PC-3 (cell line): ENCODE results near the gene KMT5C. TPM values are rescaled to one million over a fixed set of nuclear protein-coding genes. Genes with fewer than 3 reads are reported as not detected.

ENCODE experiments used
- ATAC-seq: fragments of 200-7000 bp; cut with Tn5 transposase; 2 replicates; pipeline ENCODE4 v1.9.1; 2020; ENCODE audit warnings: mild to moderate bottlenecking, moderate library complexity
- BruUV-seq: library from RNA; stranded (reverse); fragments of 400-500 nt; replicated peaks from 2 replicates; lab custom pipeline; 2021; lab: Mats Ljungman, UMichigan
- CTCF ChIA-PET: fragments of 300-600 bp; sonication (Branson Sonifier 250); formaldehyde crosslinking; loops from one replicate; lab custom pipeline; 2022; ENCODE audit warnings: antibody characterized with exemption; lab: Charles Lee
- POLR2A ChIA-PET: fragments of 300-600 bp; sonication (Branson Sonifier 250); formaldehyde crosslinking; loops from one replicate; lab custom pipeline; 2022; ENCODE audit warnings: antibody characterized with exemption; ENCODE audit not compliant: unreplicated experiment; lab: Charles Lee
- DNase-seq: peaks from one replicate; pipeline ENCODE4 v3.0.0-alpha.2; 2015
- H2AFZ ChIP-seq: fragments of 300-600 bp; sonication (generic); 2 replicates; pipeline ENCODE4 v1.6.0; 2016; ENCODE audit warnings: antibody characterized with exemption, low read length
- H3F3A ChIP-seq: fragments of 300-600 bp; sonication (generic); one replicate; pipeline ENCODE4 v1.6.0; 2017; ENCODE audit warnings: antibody characterized with exemption, low read length, control low read depth, mild to moderate bottlenecking; ENCODE audit not compliant: unreplicated experiment
- H3K27ac ChIP-seq: fragments of 300-600 bp; sonication (generic); 2 replicates; pipeline ENCODE4 v1.5.1; 2016; ENCODE audit warnings: mild to moderate bottlenecking, low read length
- H3K27me3 ChIP-seq: fragments of 300-600 bp; sonication (generic); 2 replicates; pipeline ENCODE4 v1.6.1; 2016; ENCODE audit warnings: low read length, mixed read lengths
- H3K36me3 ChIP-seq: fragments of 300-600 bp; sonication (generic); 2 replicates; pipeline ENCODE4 v1.6.1; 2016; ENCODE audit warnings: low read depth, mixed run types, low read length, mixed read lengths
- H3K4me1 ChIP-seq: fragments of 300-600 bp; sonication (generic); 2 replicates; pipeline ENCODE4 v1.5.1; 2016; ENCODE audit warnings: low read length; ENCODE audit not compliant: insufficient read depth
- H3K4me2 ChIP-seq: fragments of 300-600 bp; sonication (generic); 2 replicates; pipeline ENCODE4 v1.6.0; 2016; ENCODE audit warnings: low read length
- H3K4me3 ChIP-seq: fragments of 300-600 bp; sonication (generic); 2 replicates; pipeline ENCODE4 v1.5.1; 2016; ENCODE audit warnings: mild to moderate bottlenecking, low read length, mixed read lengths
- H3K79me2 ChIP-seq: fragments of 300-600 bp; sonication (generic); 2 replicates; pipeline ENCODE4 v1.6.1; 2017; ENCODE audit warnings: low read length, mixed read lengths
- H3K9ac ChIP-seq: fragments of 300-600 bp; sonication (generic); 2 replicates; pipeline ENCODE4 v1.6.0; 2016; ENCODE audit warnings: mild to moderate bottlenecking, low read length
- H3K9me2 ChIP-seq: fragments of 300-600 bp; sonication (generic); replicated peaks from 2 replicates; pipeline ENCODE4 v1.6.1; 2016; ENCODE audit warnings: mixed run types, low read length, mixed read lengths
- H3K9me3 ChIP-seq: fragments of 300-600 bp; sonication (generic); 2 replicates; pipeline ENCODE4 v1.6.1; 2016; ENCODE audit warnings: low read length, mixed read lengths
- H4K20me1 ChIP-seq: fragments of 300-600 bp; sonication (generic); 2 replicates; pipeline ENCODE4 v1.6.1; 2016; ENCODE audit warnings: low read length, mixed read lengths
- CTCF ChIP-seq: fragments of 300-600 bp; sonication (generic); conservative IDR thresholded peaks from 2 replicates; pipeline ENCODE4 v1.5.1; 2017; ENCODE audit warnings: antibody characterized with exemption, low read depth, mild to moderate bottlenecking, low read length
- EZH2 ChIP-seq: fragments of 300-600 bp; sonication (generic); IDR thresholded peaks from one replicate; pipeline ENCODE4 v1.6.1; 2017; ENCODE audit warnings: antibody characterized with exemption, mild to moderate bottlenecking, low read length; ENCODE audit not compliant: unreplicated experiment
- EZH2phosphoT487 ChIP-seq: fragments of 300-600 bp; sonication (generic); IDR thresholded peaks from 2 replicates; pipeline ENCODE4 v1.6.1; 2018; ENCODE audit warnings: mild to moderate bottlenecking, antibody characterized with exemption, low read length, borderline replicate concordance
- intact Hi-C: fragments of 100-400 bp; cut with micrococcal nuclease; formaldehyde crosslinking; loops from 2 replicates; pipeline ENCODE4 v1.9.0; 2023
- total RNA-seq: library from RNA; depleted of rRNA; stranded (reverse); fragments of >200 nt; gene quantifications from 2 replicates; pipeline ENCODE4 v1.2.3, GENCODE V29; 2014

KMT5C gene
- total RNA-seq, 1 experiment from 2014 or later: 21.9 TPM

GRCh38 chr19:55333870-55334269 is 5.8 kb upstream of the KMT5C start:
- Histone ChIP-seq H3K27me3 (no peaks in the 10 kb centered on the region), H3K9me2 (no peaks in the 10 kb centered on the region), H2AFZ (no peak overlapping the region), H3F3A (no peaks in the 10 kb centered on the region), H3K27ac (no peak overlapping the region), H3K4me1 (peaks cover 8% of the 10 kb centered on the region), H3K9ac (no peak overlapping the region), H3K9me3 (no peaks in the 10 kb centered on the region), H3K4me2 (no peak overlapping the region), H3K4me3 (no peak overlapping the region), H3K36me3 (no peaks in the 10 kb centered on the region), H4K20me1 (no peaks in the 10 kb centered on the region), H3K79me2 (no peaks in the 10 kb centered on the region)
- ChIA-PET CTCF (no interaction called here), POLR2A (no interaction called here)
- BruUV-seq: no TSS peak
- DNase-seq (no peak), ATAC-seq (no peak)
- no peak for TF ChIP-seq CTCF
- TF ChIP-seq EZH2: no peak
- TF ChIP-seq EZH2phosphoT487: no peak
- intact Hi-C loops: no loop called here

GRCh38 chr19:55336101-55336500 is 3.6 kb upstream of the KMT5C start:
- intact Hi-C loops: loop anchor here (5.0 kb wide), 1 partner anchor 124 kb away; no protein-coding TSS in a partner anchor
- DNase-seq (peak; percentile 43), ATAC-seq (no peak)
- Histone ChIP-seq H3K4me1 (peaks cover 19% of the 10 kb centered on the region), H2AFZ (no peak overlapping the region; the same call in 1 of the 2 replicates), H3K9me3 (no peaks in the 10 kb centered on the region), H3K4me2 (no peak overlapping the region), H4K20me1 (no peaks in the 10 kb centered on the region), H3K27me3 (no peaks in the 10 kb centered on the region), H3K36me3 (no peaks in the 10 kb centered on the region), H3K79me2 (peaks cover 11% of the 10 kb centered on the region), H3K4me3 (no peak overlapping the region), H3K27ac (no peak overlapping the region), H3K9me2 (no peaks in the 10 kb centered on the region), H3F3A (no peaks in the 10 kb centered on the region), H3K9ac (no peak overlapping the region)
- ChIA-PET POLR2A (no interaction called here), CTCF (no interaction called here)
- BruUV-seq: no TSS peak
- TF ChIP-seq CTCF: no peak
- no peak for TF ChIP-seq EZH2phosphoT487
- no peak for TF ChIP-seq EZH2
